Astrocyte (in vitro differentiated cells and primary cell): ENCODE results near the gene MYB.

ENCODE experiments used
- EZH2 ChIP-seq: IDR thresholded peaks from 2 replicates; pipeline ENCODE4 v1.6.1; 2012; ENCODE audit warnings: mild to moderate bottlenecking, low read length, inconsistent platforms; ENCODE audit not compliant: insufficient read depth
- TF ChIP-seq, protein P1 (sequence below): IDR thresholded peaks from 2 replicates; pipeline ENCODE4 v1.5.1; 2011; ENCODE audit warnings: low read depth, mild to moderate bottlenecking, inconsistent platforms, low read length, moderate library complexity; ENCODE audit not compliant: insufficient read depth

DNA sequence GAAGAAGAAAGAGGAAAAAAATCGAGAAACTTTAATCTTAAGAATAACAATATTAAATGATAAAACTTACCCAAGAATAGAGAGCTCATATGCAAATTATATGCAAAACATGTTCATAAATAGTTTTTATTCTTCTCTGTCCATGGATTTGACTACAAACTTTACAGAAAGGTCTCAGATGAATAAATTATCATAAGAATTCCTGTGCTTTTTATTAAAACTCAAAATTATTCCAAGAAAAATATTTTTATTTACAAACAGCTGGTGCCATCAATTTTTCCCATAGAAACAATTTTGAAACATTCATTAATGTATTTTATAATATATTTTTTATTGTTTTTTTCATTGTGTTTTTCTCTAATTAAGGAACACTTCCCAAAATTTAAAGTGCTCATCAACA lies 12.1 kb downstream of the MYB start:
- TF ChIP-seq, protein P1, sequence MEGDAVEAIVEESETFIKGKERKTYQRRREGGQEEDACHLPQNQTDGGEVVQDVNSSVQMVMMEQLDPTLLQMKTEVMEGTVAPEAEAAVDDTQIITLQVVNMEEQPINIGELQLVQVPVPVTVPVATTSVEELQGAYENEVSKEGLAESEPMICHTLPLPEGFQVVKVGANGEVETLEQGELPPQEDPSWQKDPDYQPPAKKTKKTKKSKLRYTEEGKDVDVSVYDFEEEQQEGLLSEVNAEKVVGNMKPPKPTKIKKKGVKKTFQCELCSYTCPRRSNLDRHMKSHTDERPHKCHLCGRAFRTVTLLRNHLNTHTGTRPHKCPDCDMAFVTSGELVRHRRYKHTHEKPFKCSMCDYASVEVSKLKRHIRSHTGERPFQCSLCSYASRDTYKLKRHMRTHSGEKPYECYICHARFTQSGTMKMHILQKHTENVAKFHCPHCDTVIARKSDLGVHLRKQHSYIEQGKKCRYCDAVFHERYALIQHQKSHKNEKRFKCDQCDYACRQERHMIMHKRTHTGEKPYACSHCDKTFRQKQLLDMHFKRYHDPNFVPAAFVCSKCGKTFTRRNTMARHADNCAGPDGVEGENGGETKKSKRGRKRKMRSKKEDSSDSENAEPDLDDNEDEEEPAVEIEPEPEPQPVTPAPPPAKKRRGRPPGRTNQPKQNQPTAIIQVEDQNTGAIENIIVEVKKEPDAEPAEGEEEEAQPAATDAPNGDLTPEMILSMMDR = no peak
- TF ChIP-seq EZH2 = no peak
